Heart left ventricle (tissue), 13 donors: ENCODE measurements around the gene DCTN5.

Experiments used
- CTCF ChIP-seq, 12 donors: fragments of 200-600 bp; sonication (generic) in 4 of 12; IDR thresholded peaks; one replicate each; pipeline versions ENCODE4 v1.5.0 to v1.8.0; 2018 to 2022; ENCODE audit warnings: antibody characterized with exemption in 12 of 12, mild to moderate bottlenecking in 5 of 12
- POLR2A ChIP-seq, 2 donors: fragments of 450-650 bp; IDR thresholded peaks; one replicate each; pipeline ENCODE4 v1.6.1; 2017; ENCODE audit warnings: antibody characterized with exemption in 2 of 2, mild to moderate bottlenecking in 2 of 2, moderate library complexity in 2 of 2
- donor health status: ischemic (EF 13 %, LVEDD 7.1; RV severe dilation, severe dysfunction).
- donor health status: DM: no; HTN: yes; CAD: no.
- donor health status: DM: no; HTN: no; CAD: no.
- donor health status: ischemic (EF 25% LVEDD 6.9; RV normal size, moderate dysfunction).
- donor health status: ischemic (EF 25% LVEDD 5.7; RV mildly dilated, moderate dysfunction).
- donor health status: ischemic (EF 35%, LVEDD 5.7; RV mildly dilated, moderate dysfunction).
- donor health status: nonischemic (EF 11% LVEDD 7.7; RV severe dilation, severe dysfunction).
- donor health status: DM: yes; HTN: yes; CAD: no.
- donor health status: PGD.
- donor health status: ischemic (EF 29% LVEDD 5.4; RV normal size, mild dysfunction).
- donor health status: nonischemic (EF 23%, LVEDD 6.1; RV moderate dilation, normal function).

GRCh38 chr16:23624092-23624491 lies 17.2 kb upstream of the DCTN5 start:
- no peak for TF ChIP-seq POLR2A (IDR thresholded peaks at IDR 0.05)
- TF ChIP-seq CTCF (IDR thresholded peaks at IDR 0.05): no peak
